GM19238 (cell line): ENCODE data around the gene LSM2.

Experiments used
- DNase-seq: peaks from one replicate; pipeline ENCODE4 v3.0.0; 2011; ENCODE audit warnings: low spot score; ENCODE audit not compliant: insufficient read length

Gene LSM2

DNA sequence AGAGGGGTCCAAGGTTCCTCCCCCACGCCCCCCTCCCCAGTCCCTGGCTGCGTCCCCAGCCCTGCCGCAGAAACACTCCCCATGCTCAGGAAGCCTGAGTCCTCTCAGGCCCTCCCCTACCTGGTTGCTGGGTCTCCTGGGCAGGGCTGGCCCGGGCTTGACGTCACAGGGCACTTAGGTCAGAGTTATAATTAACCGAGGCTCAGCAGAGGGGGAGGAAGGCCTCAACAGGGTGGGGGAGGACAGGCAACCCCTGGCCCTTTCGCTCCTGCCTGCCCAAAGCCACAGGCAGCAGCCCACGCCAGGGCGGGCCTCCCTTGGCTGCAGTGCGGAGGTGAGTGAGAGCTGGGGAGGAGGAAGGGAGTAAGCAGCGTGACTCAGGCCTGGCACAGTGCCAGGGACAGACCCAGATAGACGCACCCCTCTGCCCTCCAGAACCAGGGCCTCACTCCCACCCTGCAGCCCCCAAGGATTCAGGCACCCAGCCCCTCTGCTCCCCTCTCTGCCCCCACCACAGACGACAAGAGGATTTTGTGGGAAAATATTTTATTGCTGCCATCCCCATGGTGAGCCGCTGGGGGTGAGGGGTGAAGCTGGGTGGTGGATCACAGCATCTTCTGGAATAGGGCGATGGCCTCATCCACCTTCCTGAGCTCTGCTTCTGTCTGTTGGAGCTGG is 29.6 kb downstream of the LSM2 start, which contains the start of gene VWA7:
VWA7 (minus strand) TSS at position 340 of the 678 bp plus-strand sequence. CDS start 549 bp downstream, outside the sequence.
- DNase-seq, result peak; percentile 67

DNA sequence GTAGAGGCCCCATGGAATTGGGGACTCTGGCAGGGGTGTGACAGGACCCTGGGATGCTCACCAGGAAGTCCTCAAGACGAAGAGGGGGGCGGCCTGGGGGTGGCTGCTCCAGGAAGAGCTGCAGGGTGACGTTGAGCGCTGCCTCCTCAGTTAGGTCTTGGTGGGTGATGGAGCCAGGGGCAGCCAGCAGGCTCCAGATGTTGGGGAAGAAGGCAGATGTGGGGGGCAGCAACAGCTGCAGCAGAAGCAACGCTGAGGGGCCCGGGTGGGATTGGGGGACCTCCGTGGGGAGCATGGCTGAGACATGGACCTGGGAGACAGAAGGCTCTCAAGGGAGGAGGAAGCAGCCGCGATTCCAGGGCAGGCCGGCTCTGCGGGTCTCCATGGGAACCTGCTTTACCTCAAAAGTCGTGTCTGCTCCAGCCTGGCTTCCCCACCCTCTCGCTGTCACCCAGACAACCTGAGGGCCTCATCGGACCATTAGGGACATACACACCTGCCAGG is 30.2 kb downstream of the LSM2 start:
- no peak for DNase-seq

DNA sequence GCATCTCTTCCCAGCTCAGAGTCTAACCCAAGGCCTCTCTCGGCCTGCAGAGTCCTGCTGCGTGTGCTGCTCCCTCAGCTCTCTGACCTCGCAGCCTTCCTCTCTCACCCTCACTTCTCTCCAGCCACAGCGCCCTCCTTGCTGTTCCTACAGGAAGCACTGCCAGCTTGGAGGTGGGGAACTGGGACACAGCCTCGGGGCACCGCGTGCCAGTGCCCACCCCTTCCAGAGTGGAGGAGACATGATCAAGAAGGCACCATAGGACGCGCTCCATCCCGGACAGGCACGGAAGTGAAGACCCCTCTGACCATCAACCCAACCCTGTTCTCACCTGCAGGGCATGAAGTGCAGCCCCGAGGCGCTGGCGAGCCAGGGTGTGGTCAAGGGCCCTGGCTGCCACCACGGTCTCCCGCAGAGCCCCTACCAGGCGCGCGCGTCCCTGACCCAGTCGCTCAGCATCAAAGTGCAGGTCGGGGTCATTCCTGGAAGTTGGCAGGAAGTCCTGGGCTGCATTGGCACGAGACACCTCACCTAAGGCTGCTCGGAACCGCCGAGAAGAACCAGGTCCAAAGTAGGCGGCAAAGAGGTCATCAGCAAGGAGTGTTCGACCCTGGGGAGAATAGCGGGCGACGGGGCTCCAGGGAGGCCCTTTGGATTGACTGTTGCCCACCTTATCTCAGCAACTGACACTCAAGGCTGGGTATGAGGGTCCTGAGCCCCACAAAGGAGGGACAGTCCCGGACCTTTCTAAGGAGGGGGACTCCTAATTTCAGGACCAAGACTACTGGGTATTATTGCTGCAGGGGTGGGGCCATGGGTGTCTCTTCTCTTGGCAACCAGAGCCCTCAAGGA is 30.9 kb downstream of the LSM2 start:
- DNase-seq, result no peak

- DNase-seq, result no peak
These were observed 31.6 kb downstream of the LSM2 start for GRCh38 chr6:31775184-31775583.

GRCh38 chr6:31771992-31772358 is 34.8 kb downstream of the LSM2 start:
- DNase-seq, result no peak

- DNase-seq, result no peak
These were observed 35.9 kb downstream of the LSM2 start for GRCh38 chr6:31770860-31771259.

DNA sequence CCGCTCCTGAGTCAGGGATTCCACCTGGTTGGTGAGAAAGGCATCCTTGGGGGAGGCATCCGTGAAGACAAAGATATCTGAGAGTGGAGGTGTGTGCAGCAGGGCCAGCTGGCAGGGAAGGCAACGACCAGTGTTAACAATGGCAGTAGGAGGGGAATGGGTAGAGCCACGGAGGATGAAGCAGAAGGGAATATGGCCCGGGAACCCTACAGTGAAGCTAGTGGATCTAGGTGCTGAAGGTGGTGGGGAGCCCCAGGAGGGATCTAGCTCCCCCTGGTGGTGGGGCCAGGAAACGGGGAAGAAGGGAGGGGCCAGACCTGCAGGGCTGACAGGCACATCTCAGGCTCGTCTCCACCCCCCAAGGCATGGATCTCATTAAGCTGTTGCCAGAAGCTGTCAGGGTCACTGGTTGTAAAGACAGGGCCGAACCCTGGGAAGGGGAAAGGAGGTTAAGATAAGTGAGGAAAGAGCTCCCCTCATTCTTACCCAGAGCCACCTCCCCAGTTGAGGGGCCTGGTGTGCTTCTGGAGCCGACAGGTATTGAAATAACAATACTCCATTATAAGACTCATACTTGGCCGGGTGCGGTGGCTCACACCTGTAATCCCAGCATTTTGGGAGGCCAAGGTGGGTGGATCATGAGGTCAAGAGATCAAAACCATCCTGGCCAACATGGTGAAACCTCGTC is 36.9 kb downstream of the LSM2 start:
- peak; percentile 87 for DNase-seq

DNA sequence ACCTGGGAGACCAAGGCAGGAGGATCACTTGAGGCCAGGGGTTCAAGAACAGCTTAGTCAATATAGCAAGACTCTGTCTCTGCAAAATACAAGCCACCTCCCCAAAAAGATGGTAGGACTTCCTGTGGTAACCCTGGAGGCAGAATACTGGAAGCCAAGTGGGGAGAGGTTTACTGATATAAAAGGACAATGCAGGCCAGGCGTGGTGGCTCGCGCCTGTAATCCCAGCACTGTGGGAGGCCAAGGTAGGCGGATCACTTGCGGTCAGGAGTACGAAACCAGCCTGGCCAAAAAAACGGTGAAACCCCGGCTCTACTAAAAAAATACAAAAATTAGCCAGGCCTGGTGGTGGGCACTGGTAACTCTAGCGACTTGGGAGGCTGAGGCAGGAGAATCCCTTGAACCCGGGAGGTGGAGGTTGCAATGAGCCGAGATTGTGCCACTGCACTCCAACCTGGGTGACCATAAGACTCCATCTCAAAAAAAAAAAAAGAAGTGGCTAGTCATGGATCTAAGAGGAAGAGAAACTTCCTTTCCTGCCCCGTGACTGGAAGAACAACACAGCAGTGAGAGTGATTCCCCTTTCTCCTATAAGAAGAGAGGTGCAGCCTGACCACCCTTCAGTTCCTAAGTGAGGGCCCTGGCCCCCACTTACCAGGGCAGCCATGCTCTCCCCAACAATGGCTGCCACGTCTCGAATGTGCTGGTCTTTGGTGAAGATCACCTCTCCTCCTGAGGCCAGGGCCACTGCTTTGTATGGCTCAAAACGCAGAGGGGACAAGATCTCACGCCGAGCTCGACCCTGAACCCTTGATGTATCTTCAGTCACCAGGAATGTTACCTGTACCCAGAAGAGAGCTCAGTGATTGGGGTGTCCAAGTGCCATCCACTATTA is 38.2 kb downstream of the LSM2 start:
- DNase-seq, result no peak

DNA sequence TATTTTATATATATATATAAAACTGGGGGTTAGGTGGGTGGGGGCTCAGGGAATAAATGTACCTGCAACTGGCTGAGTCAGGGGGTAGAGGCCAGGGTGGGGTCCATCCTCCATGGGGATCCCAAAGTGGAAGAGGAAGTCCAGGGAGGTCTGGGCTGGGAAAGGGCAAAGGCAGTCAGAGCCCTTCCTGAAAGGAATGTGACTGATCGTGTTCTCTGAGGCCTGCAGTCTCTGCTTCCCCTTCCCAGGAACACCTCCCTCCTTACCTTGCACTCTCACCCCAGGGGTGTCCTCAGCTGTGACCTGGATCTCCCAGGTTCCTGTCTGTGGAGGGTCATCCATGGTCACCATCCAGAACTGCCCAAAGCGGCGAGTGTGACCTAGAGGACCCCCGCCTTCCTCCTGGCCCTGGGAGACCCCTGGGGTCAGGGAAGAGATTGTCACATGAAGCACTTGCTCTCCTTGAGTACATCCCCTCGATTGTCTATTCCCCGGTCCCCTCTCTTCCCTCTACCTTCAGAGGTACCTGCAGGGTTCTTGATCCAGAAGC is 39.6 kb downstream of the LSM2 start:
- DNase-seq, result no peak

- no peak for DNase-seq
These were observed 40.6 kb downstream of the LSM2 start for GRCh38 chr6:31765910-31766794.

GRCh38 chr6:31765559-31765909 is 41.2 kb downstream of the LSM2 start:
- no peak for DNase-seq

- no peak for DNase-seq
These were observed 42.6 kb downstream of the LSM2 start for GRCh38 chr6:31764198-31764597.

- no peak for DNase-seq
These were observed 43.2 kb downstream of the LSM2 start for GRCh38 chr6:31763619-31763940.

- no peak for DNase-seq
These were observed 43.7 kb downstream of the LSM2 start for GRCh38 chr6:31762878-31763618.

DNA sequence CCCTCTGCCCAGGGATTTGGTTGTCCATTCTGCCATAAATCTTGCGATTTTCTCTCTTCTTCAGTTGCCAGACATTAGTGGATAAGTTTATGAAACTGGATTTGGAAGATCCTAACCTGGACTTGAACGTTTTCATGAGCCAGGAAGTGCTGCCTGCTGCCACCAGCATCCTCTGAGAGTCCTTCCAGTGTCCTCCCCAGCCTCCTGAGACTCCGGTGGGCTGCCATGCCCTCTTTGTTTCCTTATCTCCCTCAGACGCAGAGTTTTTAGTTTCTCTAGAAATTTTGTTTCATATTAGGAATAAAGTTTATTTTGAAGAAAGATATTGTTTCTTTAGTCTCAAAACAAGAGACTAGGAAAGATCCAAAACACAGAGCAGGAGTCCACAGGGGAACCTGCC is 44.4 kb downstream of the LSM2 start, which contains the start of gene SAPCD1:
SAPCD1 (plus strand) TSS at position 301 of the 400 bp plus-strand sequence. CDS start 399 bp downstream, outside the sequence.
- DNase-seq, result no peak

DNA sequence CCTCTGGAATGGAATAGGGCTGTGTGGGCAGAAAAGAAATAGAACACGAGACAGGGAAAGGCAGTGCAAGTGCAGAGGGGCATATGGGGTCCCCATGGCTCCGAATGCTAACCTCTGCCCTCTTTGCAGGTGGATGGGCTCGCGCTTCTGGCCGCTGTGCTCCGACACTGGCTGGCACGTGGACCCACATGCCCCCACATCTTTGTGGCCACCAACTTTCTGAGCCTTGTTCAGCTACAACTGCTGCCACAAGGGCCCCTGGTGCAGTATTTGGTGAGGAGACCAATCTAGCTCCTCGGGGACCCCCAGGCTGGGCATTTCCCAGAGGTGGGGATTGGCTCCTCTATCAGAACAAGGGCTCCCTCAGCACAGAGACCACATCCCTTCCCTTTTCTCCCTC is 45.4 kb downstream of the LSM2 start:
- no peak for DNase-seq

DNA sequence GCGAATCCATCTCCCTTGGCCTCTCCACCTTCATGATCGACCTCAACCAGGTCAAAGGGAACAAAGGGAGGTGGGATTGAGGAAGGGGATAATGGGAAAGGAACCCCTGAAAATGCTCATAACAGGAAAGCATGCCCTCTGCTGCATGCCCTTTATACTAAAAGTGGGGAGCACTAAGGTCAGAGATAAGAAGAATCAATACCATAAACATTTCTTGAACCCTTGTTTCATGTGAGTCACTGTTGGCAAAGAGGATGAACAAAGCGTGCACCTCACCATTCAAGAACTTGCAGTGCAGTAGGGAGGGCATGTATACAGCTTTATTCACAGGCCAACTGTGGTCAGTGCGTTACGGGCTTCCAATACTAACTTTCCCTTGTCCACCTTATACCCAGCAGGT is 46.0 kb downstream of the LSM2 start:
- DNase-seq, result no peak

- DNase-seq, result no peak
These were observed 48.5 kb downstream of the LSM2 start for GRCh38 chr6:31758281-31758680.

- no peak for DNase-seq
These were observed 53.9 kb downstream of the LSM2 start for GRCh38 chr6:31752739-31753319.
